Measurements from ENCODE around the gene GOLGA3. TPM values are rescaled to one million over a fixed set of nuclear protein-coding genes. Genes with fewer than 3 reads are reported as not detected.
"Not testable (repeated sequence)": the region's sequence is repeated elsewhere in the genome, so short reads cannot be mapped to it uniquely, and the experiment has no call there.

GOLGA3 gene
- total and polyA plus RNA-seq, 10 of the 15 experiments (the other 5 are each of a cell fraction or from before 2014, with no cell fraction given), result 2.0 to 42.7 (median 15.2) TPM

GRCh38 chr12:132828706-132829534 lies at the start of gene GOLGA3 (continued):
- TF ChIP-seq RFX5 (IDR thresholded peaks at IDR 0.05; ENCODE audit: low read depth, low read length), result no peak
- TF ChIP-seq CREB1 (IDR thresholded peaks at IDR 0.05; ENCODE audit: low read depth), result peak; percentile 84
- no peak for TF ChIP-seq PAX8 (IDR thresholded peaks at IDR 0.05)
- TF ChIP-seq E2F8 (IDR thresholded peaks at IDR 0.05; ENCODE audit: low read depth, partially characterized antibody), result peak; percentile 99
- peak; percentile 60 for TF ChIP-seq NR2F1 (conservative IDR thresholded peaks at IDR 0.05)
- TF ChIP-seq ESRRA (IDR thresholded peaks at IDR 0.05; ENCODE audit: low read length), result 0 out of 2 replicates have a peak, but pooled peaks have one; percentile 48
- TF ChIP-seq MXI1 (IDR thresholded peaks at IDR 0.05; ENCODE audit: low read depth, low read length), result peak; percentile 76
- TF ChIP-seq SMAD1 (IDR thresholded peaks at IDR 0.05; ENCODE audit: low read depth, partially characterized antibody), result no peak
- TF ChIP-seq CBX5 (IDR thresholded peaks at IDR 0.05; ENCODE audit: low read depth), result no peak
- TF ChIP-seq PKNOX1 (IDR thresholded peaks at IDR 0.05), result peak; percentile 72
- TF ChIP-seq ASH2L (IDR thresholded peaks at IDR 0.05; ENCODE audit: borderline replicate concordance, low read depth), result no peak
- no peak for TF ChIP-seq MTA3 (IDR thresholded peaks at IDR 0.05; ENCODE audit: borderline replicate concordance, low read length)
- TF ChIP-seq MYC (IDR thresholded peaks at IDR 0.05; ENCODE audit: insufficient read depth, insufficient read length, insufficient replicate concordance, low read length, severe bottlenecking), result peak; percentile 61

- peaks cover 28 to 30% of the 10 kb centered on the region in 2 experiments for H3K36me3 ChIP-seq (ENCODE audit: control insufficient read depth in 2 of 2, insufficient read depth in 2 of 2, low read length in 1 of 2)
These were observed 46.0 kb upstream of the GOLGA3 start for GRCh38 chr12:132874620-132875019.

More at GRCh38 chr12:132874620-132875019, 46.0 kb upstream of the GOLGA3 start:
- H3K27ac ChIP-seq (ENCODE audit: control insufficient read depth, insufficient read depth); H3K79me2 ChIP-seq (ENCODE audit: control insufficient read depth, insufficient read depth, low read length); H3K4me1 ChIP-seq (ENCODE audit: control insufficient read depth, insufficient read depth, low read length); in situ Hi-C loops (cut with MboI); intact Hi-C loops (cut with micrococcal nuclease; ENCODE audit: unreplicated experiment); DNase-seq (ENCODE audit: low read depth, low spot score); H2AFZ ChIP-seq (ENCODE audit: control insufficient read depth, low read depth, low read length); ATAC-seq; SMC1A ChIA-PET (ENCODE audit: uncharacterized antibody, unreplicated experiment); H3K9me3 ChIP-seq (replicated peaks; ENCODE audit: control insufficient read depth, insufficient read depth, low read length); CTCF ChIA-PET; H4K20me1 ChIP-seq (ENCODE audit: control insufficient read depth, insufficient read depth); H3K27me3 ChIP-seq (replicated peaks in 1 of 2; ENCODE audit: control insufficient read depth in 2 of 2, insufficient read depth in 2 of 2, low read length in 1 of 2); POLR2A ChIA-PET; H3K4me3 ChIP-seq; RAD21 ChIA-PET (ENCODE audit: unreplicated experiment); H3K9ac ChIP-seq (ENCODE audit: control insufficient read depth, insufficient read depth, low read length); H3K4me2 ChIP-seq (ENCODE audit: control insufficient read depth, insufficient read depth); FAIRE-seq; BruUV-seq (replicated peaks): not testable (repeated sequence)
- WGBS (ENCODE audit: insufficient coverage, insufficient replicate concordance, low lambda C conversion rate, missing lambda C conversion rate), result 95% methylated on average over 13 of the region's 21 CpGs

Data from GM12878 (cell line).